Activated T-helper 1 cell treated with anti-CD3 and anti-CD28 coated beads, Interleukin-12 subunit alpha, Interleukin-12 subunit beta, Interleukin-2, Interleukin-4 antibody, amounts not matched to agents 30 ng/mL and 10 ng/mL and 1 ng/mL, durations not matched to agents 14 hours and 24 hours and 36 hours (primary cell): ENCODE data around the gene MTX3. TPM values are rescaled to one million over a fixed set of nuclear protein-coding genes. Genes with fewer than 3 reads are reported as not detected.

ENCODE experiments used
- DNase-seq: peaks from one replicate; pipeline ENCODE4 v3.0.0; 2021; ENCODE audit warnings: low spot score
- H3K27ac Mint-ChIP-seq: one replicate; pipeline ENCODE4 v1.8.0; 2021; ENCODE audit warnings: mild to moderate bottlenecking, mixed read lengths
- H3K27me3 Mint-ChIP-seq: one replicate; pipeline ENCODE4 v1.8.0; 2022; ENCODE audit warnings: mild to moderate bottlenecking, moderate library complexity, mixed read lengths; ENCODE audit not compliant: insufficient read depth
- H3K36me3 Mint-ChIP-seq: one replicate; pipeline ENCODE4 v1.8.0; 2021; ENCODE audit warnings: low read depth, mixed read lengths
- H3K4me1 Mint-ChIP-seq: one replicate; pipeline ENCODE4 v1.8.0; 2021; ENCODE audit warnings: low read depth, mixed read lengths
- H3K4me3 Mint-ChIP-seq: one replicate; pipeline ENCODE4 v1.8.0; 2021; ENCODE audit warnings: mild to moderate bottlenecking, moderate library complexity, mixed read lengths
- H3K9me3 Mint-ChIP-seq: one replicate; pipeline ENCODE4 v1.8.0; 2021; ENCODE audit warnings: mixed read lengths
- intact Hi-C: fragments of 100-400 bp; cut with micrococcal nuclease; formaldehyde crosslinking; loops from one replicate; pipeline ENCODE4 v1.15.1; 2024
- total RNA-seq: library from RNA; stranded (reverse); gene quantifications from 2 replicates; pipeline ENCODE4 v1.2.3, GENCODE V29; 2022

MTX3 gene
- total RNA-seq, 1 donor from 2014 or later = 32.5 TPM

DNA sequence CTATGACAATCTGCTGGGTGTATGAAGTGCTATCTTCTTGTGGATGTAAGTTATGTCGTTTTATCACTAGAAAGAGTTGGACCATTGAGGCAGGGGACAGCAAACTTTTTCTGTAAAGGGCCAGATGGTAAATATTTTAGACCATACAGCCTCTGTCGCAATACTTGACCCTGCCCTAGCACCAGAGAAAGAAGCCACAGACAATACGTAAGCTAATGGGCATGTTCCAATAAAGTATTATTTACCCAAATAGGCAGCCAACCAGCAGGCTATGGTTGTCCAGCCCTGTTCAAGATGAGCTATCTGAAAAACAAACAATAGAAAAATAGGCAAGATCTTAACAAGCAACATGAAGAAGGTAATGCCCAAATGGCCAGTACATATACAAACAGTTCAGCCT is 36.4 kb downstream of the MTX3 start:
- Mint-ChIP-seq H3K4me1 (no peaks in the 10 kb centered on the region), H3K9me3 (no peaks in the 10 kb centered on the region), H3K36me3 (peaks cover 3% of the 10 kb centered on the region), H3K4me3 (no peak overlapping the region), H3K27me3 (peaks cover 4% of the 10 kb centered on the region), H3K27ac (no peak overlapping the region)
- intact Hi-C loops = no loop called here
- no peak for DNase-seq

DNA sequence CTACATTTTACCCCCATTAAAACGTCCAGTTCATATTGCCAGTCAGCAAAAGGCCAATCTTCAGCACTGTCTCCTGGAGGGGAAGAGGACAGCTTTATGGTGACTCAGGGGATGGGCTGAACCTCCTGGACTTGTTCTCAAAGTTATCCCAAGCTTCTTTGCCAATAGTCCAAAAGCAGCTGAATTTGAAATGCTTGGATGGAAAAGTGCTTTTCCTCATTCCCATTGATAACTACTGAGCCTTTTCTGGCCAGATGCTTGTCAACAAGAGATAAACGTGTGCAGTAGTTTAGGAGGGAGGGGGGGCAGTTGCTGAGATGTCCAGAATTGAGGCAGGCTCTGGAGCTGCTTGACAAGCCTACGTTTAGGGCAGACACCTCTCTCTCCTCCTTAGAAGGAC is 43.5 kb downstream of the MTX3 start:
- peaks cover 7% of the 10 kb centered on the region for H3K4me1 Mint-ChIP-seq
- peaks cover 1% of the 10 kb centered on the region for H3K27me3 Mint-ChIP-seq
- no peak overlapping the region for H3K4me3 Mint-ChIP-seq
- DNase-seq = no peak
- H3K36me3 Mint-ChIP-seq = no peaks in the 10 kb centered on the region
- no peaks in the 10 kb centered on the region for H3K9me3 Mint-ChIP-seq
- intact Hi-C loops = no loop called here
- H3K27ac Mint-ChIP-seq = no peak overlapping the region

DNA sequence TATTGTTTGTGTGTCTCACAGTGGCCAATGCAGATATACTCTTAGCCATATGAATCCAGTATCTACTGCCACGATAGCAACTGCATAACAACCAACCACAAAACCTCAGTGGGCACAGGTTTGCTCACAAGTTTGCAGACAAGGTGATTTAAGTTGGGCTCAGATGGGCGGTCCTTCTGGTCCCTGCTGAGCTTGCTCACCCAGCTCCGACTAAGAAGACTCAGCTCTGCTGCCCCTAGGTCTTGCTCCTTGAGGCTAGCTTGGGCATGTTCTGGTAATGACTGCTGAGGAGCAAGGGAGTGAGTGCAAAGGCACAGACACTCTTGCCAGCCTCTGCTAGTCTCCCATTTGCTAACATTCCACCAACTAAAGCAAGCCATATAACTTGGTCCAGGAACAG is 52.6 kb downstream of the MTX3 start:
- Mint-ChIP-seq H3K4me3 (no peak overlapping the region), H3K27me3 (no peaks in the 10 kb centered on the region), H3K4me1 (no peaks in the 10 kb centered on the region), H3K36me3 (no peaks in the 10 kb centered on the region), H3K9me3 (no peaks in the 10 kb centered on the region), H3K27ac (no peak overlapping the region)
- intact Hi-C loops = no loop called here
- peak; percentile 24 for DNase-seq

DNA sequence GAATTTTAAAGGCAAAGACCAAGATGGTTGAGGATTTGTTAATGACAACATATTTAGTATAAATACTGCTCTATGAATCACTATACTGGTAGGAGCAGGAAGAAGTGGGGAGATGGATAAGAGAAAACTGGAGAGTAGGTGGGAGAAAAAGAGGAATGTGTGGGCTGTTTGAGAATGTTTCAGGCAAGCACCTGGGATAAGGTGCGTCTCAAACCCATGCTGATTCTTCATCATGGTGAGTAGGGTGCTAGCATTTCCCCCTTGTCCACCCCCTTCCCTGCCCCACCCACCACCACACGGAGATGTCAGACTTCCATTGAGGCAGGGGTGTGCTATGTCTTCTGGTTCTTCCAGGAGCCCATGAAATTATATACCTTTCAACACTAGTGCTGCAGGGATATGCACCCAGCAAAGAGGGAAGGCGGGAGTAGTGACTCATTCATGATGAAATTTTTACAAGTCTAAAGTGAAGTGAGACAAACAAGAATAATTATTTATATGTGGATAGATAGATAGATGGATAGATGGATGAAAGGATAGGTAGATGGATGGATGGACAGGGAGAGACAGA is 54.3 kb downstream of the MTX3 start:
- Mint-ChIP-seq H3K4me3 (no peak overlapping the region), H3K4me1 (no peaks in the 10 kb centered on the region), H3K36me3 (no peaks in the 10 kb centered on the region), H3K27ac (no peak overlapping the region), H3K9me3 (no peaks in the 10 kb centered on the region), H3K27me3 (no peaks in the 10 kb centered on the region)
- intact Hi-C loops = no loop called here
- DNase-seq = no peak

DNA sequence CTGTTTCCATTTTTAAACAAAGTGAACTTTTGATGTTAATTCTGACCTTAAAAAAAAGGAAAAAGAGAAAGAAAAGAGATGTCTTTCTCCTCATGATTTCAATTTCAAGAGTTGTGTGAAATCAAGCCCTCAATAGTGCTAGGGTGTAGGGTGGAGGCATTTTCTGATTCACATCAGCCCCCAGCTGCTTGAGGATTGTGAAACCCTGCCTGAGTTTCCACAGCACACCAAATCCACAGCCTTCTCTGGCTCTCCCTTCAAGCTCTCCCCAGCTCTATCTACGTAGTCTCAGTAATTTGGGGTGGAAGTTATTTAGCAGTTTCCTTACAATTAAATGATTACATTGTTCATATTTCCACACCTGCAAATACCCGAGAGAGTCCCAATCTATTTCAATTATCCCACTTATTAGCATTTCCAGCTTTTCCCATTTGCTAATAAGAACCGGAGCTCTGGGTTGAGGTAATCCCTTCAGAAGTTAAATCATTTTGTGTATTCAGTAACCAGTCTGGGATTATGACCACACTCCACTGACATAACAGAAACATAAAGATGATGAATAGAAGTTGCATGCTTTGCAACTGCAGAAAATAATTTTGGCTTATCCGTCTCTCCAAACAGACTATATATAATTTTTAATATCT is 54.9 kb downstream of the MTX3 start:
- Mint-ChIP-seq H3K27ac (no peak overlapping the region), H3K4me3 (no peak overlapping the region), H3K36me3 (no peaks in the 10 kb centered on the region), H3K9me3 (no peaks in the 10 kb centered on the region), H3K27me3 (no peaks in the 10 kb centered on the region), H3K4me1 (no peaks in the 10 kb centered on the region)
- no peak for DNase-seq
- intact Hi-C loops = no loop called here

DNA sequence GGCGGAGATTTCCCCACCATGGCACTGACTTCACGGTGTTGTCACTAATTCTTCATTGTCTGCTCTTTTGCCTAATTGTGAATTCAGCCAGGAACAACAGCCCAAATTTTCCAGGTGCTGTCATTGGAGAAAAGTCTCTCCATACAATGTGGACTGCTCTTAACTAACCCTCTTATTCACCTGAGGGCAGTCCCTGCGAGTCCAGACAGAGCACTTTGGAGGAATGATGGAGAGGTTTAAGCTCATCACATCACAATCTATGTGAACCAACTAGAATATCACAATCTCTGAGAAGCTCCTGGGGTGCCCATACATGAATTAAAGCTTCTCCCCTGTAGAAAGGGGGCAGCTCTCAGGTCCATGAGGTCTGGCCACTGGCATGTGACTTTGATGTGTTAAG is 56.4 kb downstream of the MTX3 start:
- H3K27me3 Mint-ChIP-seq = no peaks in the 10 kb centered on the region
- H3K9me3 Mint-ChIP-seq = no peaks in the 10 kb centered on the region
- no peak overlapping the region for H3K27ac Mint-ChIP-seq
- H3K36me3 Mint-ChIP-seq = no peaks in the 10 kb centered on the region
- DNase-seq = no peak
- H3K4me1 Mint-ChIP-seq = no peaks in the 10 kb centered on the region
- intact Hi-C loops = no loop called here
- H3K4me3 Mint-ChIP-seq = no peak overlapping the region

DNA sequence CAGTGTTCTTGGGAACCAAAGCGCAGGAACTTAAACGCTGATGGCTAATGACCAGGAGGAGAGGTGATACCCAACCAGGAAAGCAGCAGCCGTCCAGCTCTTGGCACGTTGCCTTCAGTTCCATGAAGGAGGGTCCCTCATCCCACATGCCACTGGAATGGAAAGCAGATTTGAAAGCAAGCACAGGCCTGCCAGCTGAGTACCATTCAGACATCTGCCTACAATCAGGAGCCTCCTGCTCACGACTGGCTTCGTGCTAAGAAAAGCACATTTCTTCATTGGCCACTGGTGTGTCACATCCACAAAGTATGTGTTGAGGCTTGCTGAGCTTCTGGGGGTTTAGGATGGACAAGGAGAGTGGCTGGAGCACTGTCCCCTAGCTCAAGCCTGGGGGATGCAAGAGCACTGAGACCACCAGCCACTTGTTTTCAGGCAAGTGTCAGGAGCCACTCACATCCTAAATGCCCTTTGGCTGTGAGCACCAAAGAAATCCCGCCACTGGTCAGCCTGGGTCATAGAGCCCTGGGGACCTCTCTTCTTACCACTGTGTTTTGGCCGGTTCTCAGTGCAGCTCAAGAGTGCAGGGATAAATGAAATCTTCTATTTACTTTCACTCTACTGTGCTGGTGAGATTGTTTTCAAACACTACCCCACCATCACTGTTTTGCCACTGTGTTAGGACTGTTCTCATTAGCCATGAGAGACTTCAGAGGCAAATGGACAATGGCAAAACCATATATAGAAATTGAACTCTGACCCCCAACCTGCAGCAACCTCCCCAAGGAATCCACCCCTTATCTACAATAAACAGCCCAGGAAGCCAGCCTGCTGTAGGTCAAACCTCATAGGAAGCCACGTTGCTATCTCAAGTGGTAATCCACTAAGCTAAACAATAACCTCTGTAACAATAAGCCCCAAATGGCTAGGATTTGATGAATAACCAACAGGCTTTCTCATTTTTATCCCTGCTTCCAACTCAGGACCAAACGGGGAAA is 58.3 kb downstream of the MTX3 start:
- H3K36me3 Mint-ChIP-seq = no peaks in the 10 kb centered on the region
- no peaks in the 10 kb centered on the region for H3K9me3 Mint-ChIP-seq
- H3K27ac Mint-ChIP-seq = no peak overlapping the region
- intact Hi-C loops = no loop called here
- H3K4me1 Mint-ChIP-seq = peaks cover 13% of the 10 kb centered on the region
- DNase-seq = no peak
- H3K4me3 Mint-ChIP-seq = no peak overlapping the region
- no peaks in the 10 kb centered on the region for H3K27me3 Mint-ChIP-seq

DNA sequence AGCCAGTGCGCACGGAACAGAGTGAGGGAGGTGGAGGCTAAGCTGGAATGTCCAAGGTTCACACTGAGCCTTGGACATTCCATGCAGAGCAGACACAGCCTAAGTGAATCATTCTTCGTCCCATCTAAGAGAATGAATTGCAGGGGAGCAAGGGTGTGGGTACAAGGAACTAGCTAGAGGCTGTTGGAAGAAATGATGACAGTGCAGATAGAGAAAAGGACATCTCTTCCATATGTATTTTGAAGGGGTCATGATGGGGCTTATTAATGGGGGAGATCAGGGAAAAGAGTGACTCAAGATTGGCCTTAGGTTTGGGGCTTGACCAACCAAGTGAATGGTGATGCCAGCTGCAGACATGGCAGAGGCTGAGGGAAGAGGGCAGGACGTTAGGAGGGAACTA is 59.2 kb downstream of the MTX3 start:
- H3K27me3 Mint-ChIP-seq = peaks cover under 1% of the 10 kb centered on the region
- no peaks in the 10 kb centered on the region for H3K9me3 Mint-ChIP-seq
- no peak overlapping the region for H3K27ac Mint-ChIP-seq
- no peak overlapping the region for H3K4me3 Mint-ChIP-seq
- intact Hi-C loops = no loop called here
- DNase-seq = no peak
- H3K4me1 Mint-ChIP-seq = peaks cover 14% of the 10 kb centered on the region
- H3K36me3 Mint-ChIP-seq = no peaks in the 10 kb centered on the region

DNA sequence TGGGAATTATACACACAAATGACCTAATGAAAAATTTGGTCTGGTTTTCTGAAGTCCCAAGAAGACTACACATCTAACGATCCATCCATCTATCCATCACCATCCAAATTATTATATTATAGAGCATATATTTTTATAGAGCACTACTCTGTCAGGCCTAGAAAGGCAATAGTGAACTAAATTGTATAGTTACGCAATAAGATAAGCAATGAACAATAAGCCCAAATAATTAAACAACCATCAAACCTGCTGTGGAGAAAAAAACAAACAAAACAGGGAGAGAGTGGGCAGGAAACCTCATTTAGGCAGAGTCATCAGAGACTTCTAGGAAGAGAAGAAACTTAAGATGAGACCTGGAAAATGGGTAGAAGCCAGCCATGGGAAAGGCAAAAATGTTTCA is 59.7 kb downstream of the MTX3 start:
- H3K36me3 Mint-ChIP-seq = no peaks in the 10 kb centered on the region
- H3K4me3 Mint-ChIP-seq = no peak overlapping the region
- intact Hi-C loops = no loop called here
- H3K4me1 Mint-ChIP-seq = peaks cover 14% of the 10 kb centered on the region
- H3K9me3 Mint-ChIP-seq = no peaks in the 10 kb centered on the region
- H3K27me3 Mint-ChIP-seq = peaks cover 2% of the 10 kb centered on the region
- H3K27ac Mint-ChIP-seq = no peak overlapping the region
- no peak for DNase-seq

DNA sequence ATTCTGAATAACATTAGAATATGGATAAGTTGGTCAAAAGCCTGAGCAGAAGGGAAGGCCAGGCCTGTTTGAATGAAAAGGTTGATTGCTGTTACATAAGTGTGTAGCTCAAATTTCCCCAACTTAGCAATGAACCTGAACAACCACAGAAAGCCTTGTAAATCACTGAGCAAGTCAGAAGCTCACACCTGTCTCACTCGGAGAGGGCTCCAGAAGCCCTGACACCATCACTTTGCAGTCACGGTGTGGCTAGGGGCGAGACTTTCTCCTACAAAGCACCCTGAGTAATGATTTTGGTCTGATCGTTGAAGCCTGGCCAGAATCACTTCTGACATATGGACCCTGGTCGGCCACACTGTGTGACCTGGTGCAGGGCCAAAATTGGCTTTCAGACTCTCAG is 62.0 kb downstream of the MTX3 start:
- Mint-ChIP-seq H3K36me3 (no peaks in the 10 kb centered on the region), H3K27me3 (peaks cover 7% of the 10 kb centered on the region), H3K9me3 (no peaks in the 10 kb centered on the region), H3K4me3 (no peak overlapping the region), H3K4me1 (peaks cover 14% of the 10 kb centered on the region), H3K27ac (no peak overlapping the region)
- intact Hi-C loops = no loop called here
- no peak for DNase-seq

Other genes starting within 250 kb of the MTX3 start
- gene THBS4, start 44.1 kb upstream of the MTX3 start, total RNA-seq = 1.3 and 2.0 TPM in 2 replicates